Measurements from ENCODE around the gene FGF11.

- TF ChIP-seq CTCF (IDR thresholded peaks at IDR 0.05; ENCODE audit: insufficient read depth, low read length, poor library complexity, severe bottlenecking) (no peak), EZH2phosphoT487 (conservative IDR thresholded peaks at IDR 0.05; ENCODE audit: low read length) (no peak)
Observed at GRCh38 chr17:7426203-7426863, 13.0 kb upstream of the FGF11 start.
